Right lobe of liver (tissue), 4 donors: Measurements from ENCODE around the gene TEPSIN.

Source experiments
- POLR2A ChIP-seq: fragments of 450-650 bp; IDR thresholded peaks from one replicate; pipeline ENCODE4 v1.6.1; 2017; ENCODE audit warnings: antibody characterized with exemption, mild to moderate bottlenecking
- TF ChIP-seq, protein P1 (sequence below), 4 donors: fragments of 200-600 bp in 3 of 4; fragments of 450-650 bp in 1 of 4; IDR thresholded peaks; one replicate each; pipeline versions ENCODE4 v1.5.1 to v1.8.0; 2016 to 2022; ENCODE audit warnings: antibody characterized with exemption in 4 of 4, mild to moderate bottlenecking in 2 of 4
- donor health status: DM: no; HTN: no; CAD: no.
- donor health status: DM: no; HTN: no; CAD: no.
- donor health status: DM: no; HTN: yes; CAD: no.

DNA sequence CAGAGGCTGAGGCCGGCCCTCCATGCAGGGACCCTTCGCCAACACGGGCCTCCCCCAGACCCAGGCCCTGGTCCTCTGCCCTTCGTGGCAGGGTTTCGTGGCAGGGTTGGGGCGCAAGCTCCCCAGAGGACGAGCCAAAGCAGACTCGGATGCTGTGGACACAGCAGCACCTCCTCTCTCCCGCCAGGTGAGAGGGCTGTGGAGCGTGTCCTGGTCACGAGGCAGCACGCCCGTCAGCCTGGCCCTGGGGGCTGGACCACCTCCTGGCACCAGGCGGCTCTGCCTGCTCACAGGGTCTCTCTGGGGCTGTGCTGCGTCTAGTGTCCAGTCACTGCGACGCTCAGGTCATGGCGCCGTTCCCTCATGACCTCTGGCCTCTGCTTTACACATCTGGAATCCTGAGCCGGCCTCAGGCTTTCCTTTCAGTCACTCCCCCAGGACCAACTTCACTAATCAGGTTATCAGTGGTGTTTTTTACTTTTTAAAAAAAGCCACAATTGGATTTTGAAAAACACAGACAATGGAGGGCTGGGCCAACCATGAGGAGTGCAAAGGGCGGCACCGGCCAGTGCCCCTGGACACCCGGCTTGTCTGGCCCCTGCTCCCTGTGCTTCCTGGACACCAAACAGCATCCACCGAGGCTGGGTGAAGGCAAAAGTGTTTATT is 5.6 kb upstream of the TEPSIN start:
- no peak for TF ChIP-seq POLR2A
- TF ChIP-seq, protein P1, sequence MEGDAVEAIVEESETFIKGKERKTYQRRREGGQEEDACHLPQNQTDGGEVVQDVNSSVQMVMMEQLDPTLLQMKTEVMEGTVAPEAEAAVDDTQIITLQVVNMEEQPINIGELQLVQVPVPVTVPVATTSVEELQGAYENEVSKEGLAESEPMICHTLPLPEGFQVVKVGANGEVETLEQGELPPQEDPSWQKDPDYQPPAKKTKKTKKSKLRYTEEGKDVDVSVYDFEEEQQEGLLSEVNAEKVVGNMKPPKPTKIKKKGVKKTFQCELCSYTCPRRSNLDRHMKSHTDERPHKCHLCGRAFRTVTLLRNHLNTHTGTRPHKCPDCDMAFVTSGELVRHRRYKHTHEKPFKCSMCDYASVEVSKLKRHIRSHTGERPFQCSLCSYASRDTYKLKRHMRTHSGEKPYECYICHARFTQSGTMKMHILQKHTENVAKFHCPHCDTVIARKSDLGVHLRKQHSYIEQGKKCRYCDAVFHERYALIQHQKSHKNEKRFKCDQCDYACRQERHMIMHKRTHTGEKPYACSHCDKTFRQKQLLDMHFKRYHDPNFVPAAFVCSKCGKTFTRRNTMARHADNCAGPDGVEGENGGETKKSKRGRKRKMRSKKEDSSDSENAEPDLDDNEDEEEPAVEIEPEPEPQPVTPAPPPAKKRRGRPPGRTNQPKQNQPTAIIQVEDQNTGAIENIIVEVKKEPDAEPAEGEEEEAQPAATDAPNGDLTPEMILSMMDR (IDR thresholded peaks at IDR 0.05), result no peak
